ENCODE data around the gene ONECUT1. TPM values are rescaled to one million over a fixed set of nuclear protein-coding genes. Genes with fewer than 3 reads are reported as not detected.

Gene ONECUT1
- total and polyA plus RNA-seq, 3 donors from 2014 or later, result 3.4 to 10.0 (median 3.6) TPM

DNA sequence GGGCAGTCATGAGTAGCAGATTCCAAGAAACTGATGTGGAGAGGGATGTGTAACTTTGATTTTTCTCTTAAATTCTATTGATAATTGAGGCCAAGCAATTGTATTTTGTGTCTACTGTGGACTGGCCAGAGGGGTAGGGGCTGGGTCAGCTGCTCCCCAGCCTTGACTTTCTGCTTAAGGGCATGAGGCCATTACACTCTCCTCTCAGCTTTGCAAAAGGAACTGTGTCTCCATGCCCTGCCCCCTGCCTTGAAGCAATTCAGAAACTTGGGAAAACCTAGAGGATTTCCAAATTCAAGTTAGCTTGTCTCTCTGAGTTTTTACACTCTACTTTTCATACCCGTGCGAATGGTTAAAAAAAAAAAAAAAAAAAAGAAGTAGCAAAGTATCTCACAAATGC is 38.6 kb downstream of the ONECUT1 start:
- TF ChIP-seq, protein P1, sequence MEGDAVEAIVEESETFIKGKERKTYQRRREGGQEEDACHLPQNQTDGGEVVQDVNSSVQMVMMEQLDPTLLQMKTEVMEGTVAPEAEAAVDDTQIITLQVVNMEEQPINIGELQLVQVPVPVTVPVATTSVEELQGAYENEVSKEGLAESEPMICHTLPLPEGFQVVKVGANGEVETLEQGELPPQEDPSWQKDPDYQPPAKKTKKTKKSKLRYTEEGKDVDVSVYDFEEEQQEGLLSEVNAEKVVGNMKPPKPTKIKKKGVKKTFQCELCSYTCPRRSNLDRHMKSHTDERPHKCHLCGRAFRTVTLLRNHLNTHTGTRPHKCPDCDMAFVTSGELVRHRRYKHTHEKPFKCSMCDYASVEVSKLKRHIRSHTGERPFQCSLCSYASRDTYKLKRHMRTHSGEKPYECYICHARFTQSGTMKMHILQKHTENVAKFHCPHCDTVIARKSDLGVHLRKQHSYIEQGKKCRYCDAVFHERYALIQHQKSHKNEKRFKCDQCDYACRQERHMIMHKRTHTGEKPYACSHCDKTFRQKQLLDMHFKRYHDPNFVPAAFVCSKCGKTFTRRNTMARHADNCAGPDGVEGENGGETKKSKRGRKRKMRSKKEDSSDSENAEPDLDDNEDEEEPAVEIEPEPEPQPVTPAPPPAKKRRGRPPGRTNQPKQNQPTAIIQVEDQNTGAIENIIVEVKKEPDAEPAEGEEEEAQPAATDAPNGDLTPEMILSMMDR (IDR thresholded peaks at IDR 0.05), result no peak
- no peak for TF ChIP-seq POLR2A (IDR thresholded peaks at IDR 0.05)
- WGBS, 2 donors, result 70 to 77% methylated on average over 2 of the region's 2 CpGs
- H3K27ac ChIP-seq, result no peak overlapping the region
- no peak overlapping the region for H3K4me3 ChIP-seq
- no peaks in the 10 kb centered on the region for H3K27me3 ChIP-seq
- H3K36me3 ChIP-seq (ENCODE audit: low read depth, missing control alignments), result no peaks in the 10 kb centered on the region
- DNase-seq, result no peak
- no peaks in the 10 kb centered on the region for H3K9me3 ChIP-seq
- intact Hi-C loops (cut with DNase I; ENCODE audit: low total_unique reads), result no loop called here
- no peaks in the 10 kb centered on the region for H3K4me1 ChIP-seq

DNA sequence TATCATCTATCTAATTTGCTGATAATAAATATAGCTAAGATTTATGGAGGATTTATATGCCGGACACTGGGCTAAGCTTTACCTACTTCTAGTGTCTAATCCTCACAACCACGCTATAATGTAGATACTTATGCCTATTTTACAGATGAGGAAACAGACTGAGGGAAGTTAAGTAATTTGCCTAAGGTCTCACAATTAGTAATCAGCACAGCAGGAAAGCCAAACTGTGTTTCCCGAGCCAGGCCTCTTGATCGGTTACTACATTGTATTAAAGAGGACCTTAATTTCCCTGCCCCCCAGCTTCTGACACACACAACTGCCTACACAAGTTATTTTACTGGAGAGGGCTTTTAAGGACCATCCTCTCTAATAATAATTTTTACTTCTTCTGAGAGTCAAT is 40.9 kb downstream of the ONECUT1 start:
- TF ChIP-seq POLR2A (IDR thresholded peaks at IDR 0.05), result no peak
- TF ChIP-seq, protein P1 (IDR thresholded peaks at IDR 0.05), result no peak
- 56 to 77% methylated on average over 4 of the region's 4 CpGs for WGBS, 2 donors

DNA sequence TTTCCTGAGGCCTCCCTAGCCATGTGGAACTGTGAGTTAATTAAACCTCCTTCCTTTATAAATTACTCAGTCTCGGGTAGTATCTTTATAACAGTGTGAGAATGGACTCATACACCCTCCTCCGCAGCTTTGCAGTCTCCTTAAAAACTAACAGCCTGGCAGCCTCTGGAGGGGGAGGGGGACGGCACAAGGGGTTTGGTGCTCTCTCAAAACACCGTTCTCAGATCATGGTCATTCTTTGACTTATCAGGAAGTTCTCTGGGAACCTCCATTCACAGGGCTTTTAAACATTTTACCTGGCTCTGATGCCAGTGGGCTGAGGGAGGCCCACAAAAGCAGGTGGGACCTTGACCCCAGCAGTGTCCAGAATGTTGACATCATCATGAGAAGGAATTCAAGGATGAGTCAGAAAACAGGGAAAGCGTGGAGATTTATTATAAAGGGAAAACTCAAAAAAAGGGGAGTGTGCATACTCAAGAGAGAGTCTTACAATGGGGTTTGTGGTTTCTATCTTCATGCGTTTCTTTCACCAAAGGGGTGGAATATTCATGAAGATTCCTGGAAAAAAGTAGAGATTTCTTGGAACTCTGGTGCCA is 43.9 kb downstream of the ONECUT1 start:
- H3K36me3 ChIP-seq (ENCODE audit: low read depth, missing control alignments), result no peaks in the 10 kb centered on the region
- no peaks in the 10 kb centered on the region for H3K4me1 ChIP-seq
- no peaks in the 10 kb centered on the region for H3K9me3 ChIP-seq
- 51 to 69% methylated on average over 6 of the region's 6 CpGs for WGBS, 2 donors
- no peaks in the 10 kb centered on the region for H3K27me3 ChIP-seq
- no peak for TF ChIP-seq POLR2A (IDR thresholded peaks at IDR 0.05)
- TF ChIP-seq, protein P1 (IDR thresholded peaks at IDR 0.05), result no peak
- H3K27ac ChIP-seq, result no peak overlapping the region
- no peak overlapping the region for H3K4me3 ChIP-seq
- no peak for DNase-seq
- intact Hi-C loops (cut with DNase I; ENCODE audit: low total_unique reads), result no loop called here

More for the DNA sequence above, 40.9 kb downstream of the ONECUT1 start:
- Histone ChIP-seq H3K4me3 (no peak overlapping the region), H3K4me1 (no peaks in the 10 kb centered on the region), H3K27me3 (no peaks in the 10 kb centered on the region), H3K36me3 (ENCODE audit: low read depth, missing control alignments) (no peaks in the 10 kb centered on the region), H3K9me3 (no peaks in the 10 kb centered on the region), H3K27ac (no peak overlapping the region)
- DNase-seq, result no peak
- intact Hi-C loops (cut with DNase I; ENCODE audit: low total_unique reads), result no loop called here

DNA sequence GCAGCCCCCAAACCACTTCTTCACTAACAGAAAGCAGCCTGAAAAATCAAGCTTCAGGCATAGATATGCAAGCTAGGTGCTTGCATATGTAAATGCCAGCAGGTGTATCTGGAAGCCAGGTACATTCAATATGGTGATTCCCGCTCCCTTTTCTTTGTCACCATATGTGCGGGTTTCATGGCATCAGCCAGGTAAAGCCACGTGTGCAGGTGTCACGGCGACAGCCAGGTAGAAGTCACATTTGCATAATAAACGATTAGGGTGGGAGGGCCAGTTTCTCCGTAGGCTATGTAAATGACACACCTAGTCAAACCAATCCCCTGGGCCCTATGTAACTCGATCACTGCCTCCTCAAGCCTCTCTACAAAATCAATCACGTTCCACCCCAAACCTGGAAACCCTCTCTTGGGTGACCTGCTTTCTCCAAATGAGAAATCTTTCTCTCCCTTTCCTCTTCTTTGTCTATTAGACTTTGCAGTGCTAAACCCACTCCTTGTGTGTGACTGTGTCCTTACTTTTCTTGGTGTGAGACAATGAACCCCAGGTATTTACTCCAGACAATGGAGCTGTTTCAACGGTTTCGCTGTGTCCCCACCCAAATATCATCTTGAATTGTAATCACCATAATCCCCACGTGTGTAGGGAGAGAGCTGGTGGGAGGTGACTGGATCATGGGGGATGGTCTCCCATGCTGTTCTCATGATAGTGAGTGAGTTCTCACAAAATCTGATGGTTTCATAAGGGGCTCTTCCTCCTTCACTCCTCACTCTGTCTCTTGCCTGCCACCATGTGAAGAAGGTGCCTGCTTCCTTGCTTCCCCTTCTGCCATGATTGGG is 44.6 kb downstream of the ONECUT1 start:
- WGBS, 2 donors, result 73 to 80% methylated on average over 12 of the region's 12 CpGs
- Histone ChIP-seq H3K27me3 (no peaks in the 10 kb centered on the region), H3K4me1 (no peaks in the 10 kb centered on the region), H3K27ac (no peak overlapping the region), H3K4me3 (no peak overlapping the region), H3K9me3 (no peaks in the 10 kb centered on the region), H3K36me3 (ENCODE audit: low read depth, missing control alignments) (no peaks in the 10 kb centered on the region)
- TF ChIP-seq, protein P1 (IDR thresholded peaks at IDR 0.05), result no peak
- intact Hi-C loops (cut with DNase I; ENCODE audit: low total_unique reads), result no loop called here
- no peak for DNase-seq
